Transverse colon (tissue), 3 donors: ENCODE data around the gene FOXI1.

Experiments used
- EP300 ChIP-seq: sonication (generic); formaldehyde crosslinking; IDR thresholded peaks from one replicate; pipeline ENCODE4 v1.6.1; 2017; ENCODE audit warnings: antibody characterized with exemption, low read depth
- POLR2A ChIP-seq: fragments of 450-650 bp; IDR thresholded peaks from one replicate; pipeline ENCODE4 v1.6.1; 2016; ENCODE audit warnings: antibody characterized with exemption, mild to moderate bottlenecking, moderate library complexity
- TF ChIP-seq, protein P1 (sequence below), 5 experiments: fragments of 200-600 bp in 3 of 5; fragments of 450-650 bp in 2 of 5; sonication (generic) in 3 of 5; IDR thresholded peaks; 1 replicate in 2 of 5; 2 replicates in 3 of 5; pipeline ENCODE4 v1.5.1; 2016 to 2017; ENCODE audit warnings: antibody characterized with exemption in 5 of 5, inconsistent platforms in 3 of 5, mild to moderate bottlenecking in 2 of 5, moderate library complexity in 1 of 5

DNA sequence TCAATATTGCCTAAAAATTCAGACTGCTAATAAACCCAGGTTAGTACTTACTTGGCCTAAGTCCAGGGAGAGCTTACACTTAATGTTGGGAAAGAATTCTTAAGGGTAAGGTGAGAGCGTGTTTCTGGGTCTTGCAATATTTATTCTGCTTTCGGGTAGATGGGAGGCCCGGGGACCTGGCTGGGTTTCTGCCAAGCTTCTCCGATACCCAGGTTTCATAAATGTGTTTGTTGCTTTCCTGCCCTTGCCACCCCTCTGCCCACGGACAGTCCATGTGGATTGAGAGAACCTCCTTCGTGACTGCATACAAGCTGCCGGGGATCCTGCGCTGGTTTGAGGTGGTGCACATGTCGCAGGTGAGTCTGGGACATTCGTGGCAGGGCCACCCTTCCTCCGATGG is 48.4 kb upstream of the FOXI1 start:
- TF ChIP-seq, protein P1, sequence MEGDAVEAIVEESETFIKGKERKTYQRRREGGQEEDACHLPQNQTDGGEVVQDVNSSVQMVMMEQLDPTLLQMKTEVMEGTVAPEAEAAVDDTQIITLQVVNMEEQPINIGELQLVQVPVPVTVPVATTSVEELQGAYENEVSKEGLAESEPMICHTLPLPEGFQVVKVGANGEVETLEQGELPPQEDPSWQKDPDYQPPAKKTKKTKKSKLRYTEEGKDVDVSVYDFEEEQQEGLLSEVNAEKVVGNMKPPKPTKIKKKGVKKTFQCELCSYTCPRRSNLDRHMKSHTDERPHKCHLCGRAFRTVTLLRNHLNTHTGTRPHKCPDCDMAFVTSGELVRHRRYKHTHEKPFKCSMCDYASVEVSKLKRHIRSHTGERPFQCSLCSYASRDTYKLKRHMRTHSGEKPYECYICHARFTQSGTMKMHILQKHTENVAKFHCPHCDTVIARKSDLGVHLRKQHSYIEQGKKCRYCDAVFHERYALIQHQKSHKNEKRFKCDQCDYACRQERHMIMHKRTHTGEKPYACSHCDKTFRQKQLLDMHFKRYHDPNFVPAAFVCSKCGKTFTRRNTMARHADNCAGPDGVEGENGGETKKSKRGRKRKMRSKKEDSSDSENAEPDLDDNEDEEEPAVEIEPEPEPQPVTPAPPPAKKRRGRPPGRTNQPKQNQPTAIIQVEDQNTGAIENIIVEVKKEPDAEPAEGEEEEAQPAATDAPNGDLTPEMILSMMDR (IDR thresholded peaks at IDR 0.05): no peak
- TF ChIP-seq EP300 (no peak), POLR2A (no peak)
